Heart right ventricle (tissue), 16 donors: ENCODE data around the gene XPNPEP3. TPM values are rescaled to one million over a fixed set of nuclear protein-coding genes. Genes with fewer than 3 reads are reported as not detected.

Source experiments
- ATAC-seq, 8 donors: fragments of 200-7000 bp; cut with Tn5 transposase; one replicate each; pipeline ENCODE4 v1.9.1; 2020; ENCODE audit warnings: mild to moderate bottlenecking in 8 of 8, moderate library complexity in 8 of 8, moderate number of reproducible peaks in 1 of 8
- DNase-seq, 2 donors: peaks; one replicate each; pipeline ENCODE4 v3.0.0-alpha.2; 2020
- H3K27ac ChIP-seq, 10 donors: fragments of 200-600 bp; sonication (generic) in 2 of 10; one replicate each; pipeline versions ENCODE4 v1.5.0 to v1.8.0; 2020 to 2022; ENCODE audit warnings: mild to moderate bottlenecking in 3 of 10
- H3K27me3 ChIP-seq, 7 donors: fragments of 200-600 bp; one replicate each; pipeline ENCODE4 v1.8.0; 2021 to 2022; ENCODE audit warnings: mild to moderate bottlenecking in 2 of 7
- H3K36me3 ChIP-seq, 9 donors: fragments of 200-600 bp; sonication (generic) in 1 of 9; one replicate each; pipeline versions ENCODE4 v1.5.0 to v1.8.0; 2020 to 2022; ENCODE audit warnings: mild to moderate bottlenecking in 2 of 9
- H3K4me1 ChIP-seq, 9 donors: fragments of 200-600 bp; sonication (generic) in 1 of 9; one replicate each; pipeline versions ENCODE4 v1.5.0 to v1.8.0; 2020 to 2022; ENCODE audit warnings: mild to moderate bottlenecking in 4 of 9
- H3K4me3 ChIP-seq, 10 donors: fragments of 200-600 bp; sonication (generic) in 2 of 10; one replicate each; pipeline versions ENCODE4 v1.5.0 to v1.8.0; 2020 to 2022; ENCODE audit warnings: mild to moderate bottlenecking in 7 of 10, moderate library complexity in 2 of 10
- H3K9me3 ChIP-seq, 11 donors: fragments of 200-600 bp in 10 of 11; sonication (generic) in 2 of 11; one replicate each; pipeline versions ENCODE4 v1.5.0 to v1.8.0; 2013 to 2022; ENCODE audit warnings: mild to moderate bottlenecking in 2 of 11, control low read depth in 1 of 11, moderate library complexity in 1 of 11
- WGBS, 2 donors: extraction: QIAGEN DNeasy Blood & Tissue Kit; methylation state at CpG; one replicate each; pipeline ENCODE4 v1.1.7; 2013; ENCODE audit warnings: inconsistent platforms in 1 of 2; 5-methylcytosine and 5-hydroxymethylcytosine counted together
- intact Hi-C, 10 donors: fragments of 100-400 bp; cut with DNase I; formaldehyde crosslinking; loops; one replicate each; pipeline versions ENCODE4 v1.11.1 to v1.14.2; 2022
- polyA plus RNA-seq, 2 donors: library from polyadenylated mRNA; stranded (reverse); fragments of 200-250 nt; gene quantifications; one replicate each; pipeline ENCODE4 v1.2.3, GENCODE V29; 2013
- total RNA-seq, 10 donors: library from RNA; stranded (reverse); fragmentation: NEBNext Ultra II Directional in 3 of 10; extraction: Animal tissue kit (Norgen Biotek cat#: 25700) in 3 of 10; gene quantifications; one replicate each; pipeline versions ENCODE4 v1.2.1 to v1.2.4, GENCODE V29; 2021 to 2023
- TF ChIP-seq, protein P1 (sequence below), 9 donors: fragments of 200-600 bp; sonication (generic) in 2 of 9; IDR thresholded peaks; one replicate each; pipeline versions ENCODE4 v1.5.0 to v1.8.0; 2021 to 2022; ENCODE audit warnings: antibody characterized with exemption in 9 of 9, mild to moderate bottlenecking in 5 of 9, moderate library complexity in 1 of 9
- donor health status: Arrhythmogenic right ventricular cardiomyopathy.
- donor health status: ischemic (EF 13 %, LVEDD 7.1; RV severe dilation, severe dysfunction).
- donor health status: healthy with polysubstance abuse.
- donor health status: DM: no; HTN: yes; CAD: no.
- donor health status: DM: no; HTN: no; CAD: no.
- donor health status: ischemic (EF 25% LVEDD 6.9; RV normal size, moderate dysfunction).
- donor health status: ischemic (EF 25% LVEDD 5.7; RV mildly dilated, moderate dysfunction).
- donor health status: healthy.
- donor health status: DM: yes; HTN: yes; CAD: no.
- donor health status: Ischemic cardiomyopathy.
- donor health status: ischemic (EF 35%, LVEDD 5.7; RV mildly dilated, moderate dysfunction).
- donor health status: nonischemic (EF 11% LVEDD 7.7; RV severe dilation, severe dysfunction).
- donor health status: DM: yes; HTN: yes; CAD: no.
- donor health status: PGD.
- donor health status: ischemic (EF 29% LVEDD 5.4; RV normal size, mild dysfunction).
- donor health status: nonischemic (EF 23%, LVEDD 6.1; RV moderate dilation, normal function).

Gene XPNPEP3
- total and polyA plus RNA-seq, 12 donors = 3.7 to 31.7 (median 24.8) TPM

- Histone ChIP-seq H3K4me3 (no peak overlapping the region), H3K4me1 (peaks cover 0 to 47% (median 30%) of the 10 kb centered on the region in 9 donors), H3K36me3 (peaks cover 0 to 61% (median 29%) of the 10 kb centered on the region in 9 donors), H3K27me3 (no peaks in the 10 kb centered on the region), H3K9me3 (no peaks in the 10 kb centered on the region), H3K27ac (no peak overlapping the region)
- intact Hi-C loops = loop anchor here in 4 of 10 donors (5.0 to 10.0 kb wide), 3 partner anchors 68 to 138 kb away; partner anchors contain the start of gene EP300 (in 2 of the 4)
- WGBS, 2 donors = 79 to 85% methylated on average over 4 of the region's 4 CpGs
- ATAC-seq (no peak), DNase-seq (no peak)
- TF ChIP-seq, protein P1, sequence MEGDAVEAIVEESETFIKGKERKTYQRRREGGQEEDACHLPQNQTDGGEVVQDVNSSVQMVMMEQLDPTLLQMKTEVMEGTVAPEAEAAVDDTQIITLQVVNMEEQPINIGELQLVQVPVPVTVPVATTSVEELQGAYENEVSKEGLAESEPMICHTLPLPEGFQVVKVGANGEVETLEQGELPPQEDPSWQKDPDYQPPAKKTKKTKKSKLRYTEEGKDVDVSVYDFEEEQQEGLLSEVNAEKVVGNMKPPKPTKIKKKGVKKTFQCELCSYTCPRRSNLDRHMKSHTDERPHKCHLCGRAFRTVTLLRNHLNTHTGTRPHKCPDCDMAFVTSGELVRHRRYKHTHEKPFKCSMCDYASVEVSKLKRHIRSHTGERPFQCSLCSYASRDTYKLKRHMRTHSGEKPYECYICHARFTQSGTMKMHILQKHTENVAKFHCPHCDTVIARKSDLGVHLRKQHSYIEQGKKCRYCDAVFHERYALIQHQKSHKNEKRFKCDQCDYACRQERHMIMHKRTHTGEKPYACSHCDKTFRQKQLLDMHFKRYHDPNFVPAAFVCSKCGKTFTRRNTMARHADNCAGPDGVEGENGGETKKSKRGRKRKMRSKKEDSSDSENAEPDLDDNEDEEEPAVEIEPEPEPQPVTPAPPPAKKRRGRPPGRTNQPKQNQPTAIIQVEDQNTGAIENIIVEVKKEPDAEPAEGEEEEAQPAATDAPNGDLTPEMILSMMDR (IDR thresholded peaks at IDR 0.05) = no peak
Measured at GRCh38 chr22:40954113-40954512, 97.2 kb downstream of the XPNPEP3 start.

- intact Hi-C loops = loop anchor here in 3 of 10 donors (5.0 to 10.0 kb wide), 2 partner anchors 69 to 127 kb away; no protein-coding TSS in a partner anchor
- ATAC-seq (no peak), DNase-seq (no peak)
- H3K4me1 ChIP-seq = peaks cover 0 to 49% (median 33%) of the 10 kb centered on the region in 9 donors
- H3K27ac ChIP-seq = no peak overlapping the region
- H3K27me3 ChIP-seq = no peaks in the 10 kb centered on the region
- H3K36me3 ChIP-seq = peaks cover 0 to 75% (median 29%) of the 10 kb centered on the region in 9 donors
- H3K9me3 ChIP-seq = no peaks in the 10 kb centered on the region
- TF ChIP-seq, protein P1 (IDR thresholded peaks at IDR 0.05) = no peak
- H3K4me3 ChIP-seq = no peak overlapping the region
- 76 to 80% methylated on average over 3 of the region's 3 CpGs for WGBS, 2 donors
Measured at GRCh38 chr22:40955571-40955970, 98.6 kb downstream of the XPNPEP3 start.

GRCh38 chr22:40957601-40958000 is 100.7 kb downstream of the XPNPEP3 start:
- Histone ChIP-seq H3K36me3 (peaks cover 0 to 95% (median 29%) of the 10 kb centered on the region in 9 donors), H3K4me1 (peaks cover 0 to 42% (median 28%) of the 10 kb centered on the region in 9 donors), H3K27ac (no peak overlapping the region), H3K27me3 (no peaks in the 10 kb centered on the region), H3K9me3 (no peaks in the 10 kb centered on the region), H3K4me3 (no peak overlapping the region)
- DNase-seq (no peak), ATAC-seq (no peak)
- TF ChIP-seq, protein P1 (IDR thresholded peaks at IDR 0.05) = no peak
- intact Hi-C loops = loop anchor here in 3 of 10 donors (5.0 to 10.0 kb wide), 2 partner anchors 67 to 125 kb away; no protein-coding TSS in a partner anchor
- WGBS, 2 donors = 89 to 93% methylated on average over 7 of the region's 7 CpGs

DNA sequence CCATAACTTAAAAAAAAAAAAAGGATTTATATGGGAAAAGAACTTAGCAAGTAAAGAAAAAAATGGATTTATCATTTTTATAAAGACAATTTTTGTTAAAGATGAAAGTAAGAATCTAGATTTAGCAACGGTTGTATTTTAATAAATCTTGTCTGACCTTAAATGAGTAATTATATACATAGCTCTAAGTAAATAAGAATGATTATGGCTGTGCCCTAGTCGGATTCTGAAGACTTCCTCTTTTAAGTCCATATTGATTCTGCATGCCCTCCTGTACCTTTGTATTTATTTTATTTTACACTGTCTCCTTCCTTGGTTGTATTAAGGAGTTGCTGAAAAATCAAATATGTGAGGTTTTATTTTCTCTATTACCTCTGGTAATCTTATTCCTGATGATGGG is 101.4 kb downstream of the XPNPEP3 start:
- Histone ChIP-seq H3K4me1 (peaks cover 0 to 35% (median 21%) of the 10 kb centered on the region in 9 donors), H3K27me3 (no peaks in the 10 kb centered on the region), H3K4me3 (no peak overlapping the region), H3K27ac (no peak overlapping the region), H3K36me3 (peaks cover 0 to 99% (median 29%) of the 10 kb centered on the region in 9 donors), H3K9me3 (no peaks in the 10 kb centered on the region)
- TF ChIP-seq, protein P1 (IDR thresholded peaks at IDR 0.05) = no peak
- no peak for DNase-seq
- no peak for ATAC-seq
- 88 to 89% methylated on average over 2 of the region's 2 CpGs for WGBS, 2 donors
- intact Hi-C loops = loop anchor here in 3 of 10 donors (5.0 to 10.0 kb wide), 2 partner anchors 67 to 124 kb away; no protein-coding TSS in a partner anchor
